NB4 (cell line): ENCODE measurements around the gene ARHGEF7.

ENCODE experiments used
- CTCF ChIP-seq: IDR thresholded peaks from one replicate; pipeline ENCODE4 v1.5.1; 2012; ENCODE audit warnings: low read depth, low read length
- MYC ChIP-seq: IDR thresholded peaks from 2 replicates; pipeline ENCODE4 v1.6.1; 2011; ENCODE audit warnings: low read depth, low read length
- POLR2A ChIP-seq: IDR thresholded peaks from 2 replicates; pipeline ENCODE4 v1.6.1; 2011; ENCODE audit warnings: mild to moderate bottlenecking; ENCODE audit not compliant: insufficient read length; ENCODE audit errors: extremely low read depth

- TF ChIP-seq CTCF (no peak), POLR2A (no peak), MYC (no peak)
These were observed 91.0 kb downstream of the ARHGEF7 start for GRCh38 chr13:111206148-111206547.
